ENCODE measurements around the gene FHOD3.

The FHOD3 gene

GRCh38 chr18:36595818-36596215 is 298.3 kb downstream of the FHOD3 start:
- H3K4me3 ChIP-seq (ENCODE audit: low read depth, low read length) = no peak overlapping the region
- TF ChIP-seq CTCF (IDR thresholded peaks at IDR 0.05; ENCODE audit: insufficient read depth, low read depth, low read length, missing control alignments) = no peak
- no peak for DNase-seq (ENCODE audit: low read depth)

GRCh38 chr18:36597636-36598035 is 300.1 kb downstream of the FHOD3 start:
- TF ChIP-seq CTCF (IDR thresholded peaks at IDR 0.05; ENCODE audit: insufficient read depth, low read depth, low read length, missing control alignments) = no peak
- DNase-seq (ENCODE audit: low read depth) = no peak
- H3K4me3 ChIP-seq (ENCODE audit: low read depth, low read length) = no peak overlapping the region

GRCh38 chr18:36600548-36600947 is 303.0 kb downstream of the FHOD3 start:
- TF ChIP-seq CTCF (IDR thresholded peaks at IDR 0.05; ENCODE audit: insufficient read depth, low read depth, low read length, missing control alignments) = no peak
- DNase-seq (ENCODE audit: low read depth) = no peak
- H3K4me3 ChIP-seq (ENCODE audit: low read depth, low read length) = no peak overlapping the region

- DNase-seq (ENCODE audit: low read depth) = no peak
- no peak for TF ChIP-seq CTCF (IDR thresholded peaks at IDR 0.05; ENCODE audit: insufficient read depth, low read depth, low read length, missing control alignments)
These were observed 303.8 kb downstream of the FHOD3 start for GRCh38 chr18:36601316-36601715.

GRCh38 chr18:36602071-36602470 is 304.6 kb downstream of the FHOD3 start:
- DNase-seq (ENCODE audit: low read depth) = no peak
- no peak for TF ChIP-seq CTCF (IDR thresholded peaks at IDR 0.05; ENCODE audit: insufficient read depth, low read depth, low read length, missing control alignments)
- no peak overlapping the region for H3K4me3 ChIP-seq (ENCODE audit: low read depth, low read length)

More at GRCh38 chr18:36601316-36601715, 303.8 kb downstream of the FHOD3 start:
- H3K4me3 ChIP-seq (ENCODE audit: low read depth, low read length) = no peak overlapping the region

GRCh38 chr18:36602620-36603019 is 305.1 kb downstream of the FHOD3 start:
- no peak for TF ChIP-seq CTCF (IDR thresholded peaks at IDR 0.05; ENCODE audit: insufficient read depth, low read depth, low read length, missing control alignments)
- DNase-seq (ENCODE audit: low read depth) = no peak
- H3K4me3 ChIP-seq (ENCODE audit: low read depth, low read length) = no peak overlapping the region

- no peak overlapping the region for H3K4me3 ChIP-seq (ENCODE audit: low read depth, low read length)
- no peak for TF ChIP-seq CTCF (IDR thresholded peaks at IDR 0.05; ENCODE audit: insufficient read depth, low read depth, low read length, missing control alignments)
- no peak for DNase-seq (ENCODE audit: low read depth)
These were observed 310.6 kb downstream of the FHOD3 start for GRCh38 chr18:36608107-36608506.
